Cerebellar cortex (tissue), 1 donor: ENCODE results near the gene BYSL.
"Not testable (repeated sequence)": the region's sequence is repeated elsewhere in the genome, so short reads cannot be mapped to it uniquely, and the experiment has no call there.

ENCODE experiments used
- DNase-seq: peaks from one replicate; pipeline ENCODE4 v3.0.0-alpha.2; 2015; ENCODE audit warnings: low spot score

BYSL gene

DNA sequence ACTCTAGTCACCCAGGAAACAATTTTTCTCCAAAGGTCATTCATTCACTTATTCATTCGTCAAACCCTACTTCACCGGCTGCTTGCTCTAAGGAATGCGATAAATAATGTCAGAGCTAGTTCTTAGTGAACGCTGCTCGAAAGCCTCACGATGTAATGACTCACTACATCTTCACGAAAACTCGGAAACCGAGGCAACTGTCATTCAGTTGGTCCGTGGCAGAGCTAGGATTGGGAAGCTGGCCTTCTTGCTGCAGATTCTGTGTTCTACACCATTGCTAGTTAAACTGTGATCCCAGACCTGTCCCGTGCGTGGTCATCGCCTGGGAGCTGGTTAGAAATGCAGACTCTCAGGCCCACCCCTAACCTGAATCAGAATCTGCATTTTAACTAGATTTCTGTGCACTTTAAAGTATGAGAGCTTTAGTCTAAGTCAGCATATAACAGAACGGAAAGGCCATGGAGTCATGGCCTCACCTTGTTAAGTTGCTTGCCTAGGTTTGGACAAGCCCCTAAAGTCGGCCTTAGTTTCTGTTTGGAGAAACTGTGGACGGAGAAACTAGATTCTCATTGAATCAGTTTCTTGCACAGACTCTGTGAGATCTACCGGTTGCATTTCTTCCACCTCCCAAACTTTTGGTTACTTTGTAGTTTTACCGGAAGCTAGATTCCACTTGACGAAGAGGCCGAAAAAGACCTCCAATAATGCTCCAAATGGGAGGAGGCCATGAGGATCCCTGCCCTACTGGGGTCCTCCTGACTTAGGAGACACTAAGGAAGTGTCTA lies 21.0 kb downstream of the BYSL start:
- no peak for DNase-seq

DNA sequence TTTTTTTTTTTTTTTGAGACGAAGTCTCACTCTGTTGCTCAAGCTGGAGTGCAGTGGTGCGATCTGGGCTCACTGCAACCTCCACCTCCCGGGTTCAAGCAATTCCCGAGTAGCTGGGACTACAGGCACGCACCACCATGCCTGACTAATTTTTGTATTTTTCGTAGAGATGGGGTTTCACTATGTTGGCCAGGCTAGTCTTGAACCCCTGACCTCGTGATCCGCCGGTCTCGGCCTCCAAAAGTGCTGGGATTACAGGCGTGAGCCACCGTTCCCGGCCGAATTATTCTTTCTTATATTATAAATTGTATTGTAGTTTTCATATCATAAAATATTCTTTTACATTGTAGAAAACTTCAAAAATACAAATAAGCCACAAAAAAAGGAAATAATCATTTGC lies 21.6 kb downstream of the BYSL start:
- not testable (repeated sequence) for DNase-seq

DNA sequence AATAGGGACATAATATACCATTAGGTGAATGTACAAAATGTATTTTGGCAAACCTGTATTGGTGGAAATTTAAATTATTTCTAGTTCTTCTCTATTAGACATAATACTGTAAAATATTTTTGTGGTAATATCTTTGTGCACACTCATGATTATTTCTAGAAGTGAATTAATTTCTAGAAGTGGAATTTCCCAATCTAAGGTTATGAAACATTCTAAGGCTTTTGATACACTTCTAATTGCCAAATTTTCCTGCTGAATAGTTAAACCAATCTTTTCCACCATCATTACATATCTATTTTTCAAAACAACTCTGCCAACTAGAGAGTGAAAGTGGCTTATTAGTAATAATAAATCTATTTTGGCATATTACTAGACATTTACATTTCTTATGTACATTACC lies 22.2 kb downstream of the BYSL start:
- DNase-seq, result no peak

DNA sequence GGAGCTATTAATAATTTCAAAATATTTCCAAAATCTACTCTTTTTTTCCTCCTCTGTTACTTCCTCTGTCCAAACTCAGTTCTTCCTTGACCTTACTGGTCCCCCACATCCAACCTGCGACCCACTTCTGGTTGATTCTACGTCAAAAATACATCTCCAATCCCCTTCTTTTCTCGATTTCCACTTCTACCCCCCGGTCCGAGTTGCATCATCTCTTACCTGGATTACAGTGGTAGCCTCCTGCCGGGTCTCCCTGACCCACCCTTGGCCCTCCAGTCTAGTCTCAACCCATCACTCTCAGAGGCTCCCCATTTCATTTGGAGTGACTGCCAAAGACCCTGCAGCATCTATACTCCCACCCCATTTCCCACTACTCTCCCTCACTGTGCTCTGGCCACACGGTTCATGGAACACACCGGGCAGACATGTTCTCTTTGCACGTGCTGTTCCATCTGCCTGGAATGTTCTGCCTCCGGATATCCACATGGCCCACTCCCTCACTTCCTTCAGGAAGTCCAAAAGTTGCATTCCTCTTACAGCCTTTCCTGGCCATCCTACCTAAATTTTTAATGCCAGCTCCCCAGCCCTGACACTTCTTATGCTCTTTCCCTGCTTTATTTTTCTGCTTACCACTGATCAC lies 26.4 kb downstream of the BYSL start:
- DNase-seq, result no peak

DNA sequence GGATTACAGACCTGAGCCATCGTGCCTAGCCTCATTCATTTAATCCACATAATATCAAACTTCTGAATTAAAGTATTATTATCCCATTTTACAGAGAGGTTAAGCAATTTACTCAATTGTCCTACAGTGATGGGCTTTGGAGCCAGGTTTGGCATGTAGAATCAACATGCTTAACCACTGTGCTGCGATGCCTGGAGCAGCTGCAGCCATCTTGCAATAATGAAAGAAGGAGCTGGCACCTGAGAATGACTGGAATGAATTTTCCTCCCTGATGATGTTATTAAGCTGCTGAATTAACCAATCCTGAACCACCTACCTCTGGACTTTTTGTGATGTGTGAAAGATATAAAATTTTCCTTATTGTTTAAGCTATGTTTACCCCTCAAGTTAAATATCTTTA lies 33.4 kb downstream of the BYSL start:
- DNase-seq, result no peak

DNA sequence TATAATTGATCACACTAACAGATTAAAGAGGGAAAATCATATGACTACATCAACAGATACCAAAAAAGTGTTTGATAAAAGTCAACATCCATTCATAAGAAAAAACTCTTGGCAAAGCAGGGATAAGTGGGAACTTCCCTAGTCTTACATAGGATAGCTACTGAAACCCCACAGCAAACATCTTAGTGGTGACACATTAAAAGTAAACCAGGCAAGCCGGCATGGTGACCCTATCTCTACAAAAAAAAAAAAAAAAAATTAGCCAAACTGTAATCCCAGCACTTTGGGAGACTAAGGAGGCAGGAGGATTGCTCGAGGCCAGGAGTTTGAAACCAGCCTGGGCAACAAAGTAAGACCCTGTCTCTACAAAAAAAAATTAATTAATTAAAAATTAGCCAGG lies 34.1 kb downstream of the BYSL start:
- no peak for DNase-seq

DNA sequence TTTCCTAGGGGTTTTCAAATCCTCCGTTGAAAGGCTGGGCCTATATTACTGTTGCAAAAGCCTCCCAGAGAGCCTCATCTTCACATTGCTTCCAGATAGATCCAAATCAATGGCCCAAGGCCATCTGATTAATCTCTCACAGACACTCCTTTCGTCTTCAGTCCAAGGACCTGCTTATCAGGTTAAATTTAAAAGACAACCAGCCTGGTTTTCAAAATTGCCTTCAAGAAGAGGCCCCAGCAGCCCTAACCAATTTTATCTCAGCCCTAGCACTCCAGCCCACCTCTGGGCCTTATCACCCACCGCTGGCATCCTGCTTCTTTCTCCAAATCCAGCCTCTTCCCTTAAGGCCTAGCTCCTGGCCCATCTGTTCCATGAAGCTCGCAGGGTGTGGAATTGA lies 35.8 kb downstream of the BYSL start:
- no peak for DNase-seq

DNA sequence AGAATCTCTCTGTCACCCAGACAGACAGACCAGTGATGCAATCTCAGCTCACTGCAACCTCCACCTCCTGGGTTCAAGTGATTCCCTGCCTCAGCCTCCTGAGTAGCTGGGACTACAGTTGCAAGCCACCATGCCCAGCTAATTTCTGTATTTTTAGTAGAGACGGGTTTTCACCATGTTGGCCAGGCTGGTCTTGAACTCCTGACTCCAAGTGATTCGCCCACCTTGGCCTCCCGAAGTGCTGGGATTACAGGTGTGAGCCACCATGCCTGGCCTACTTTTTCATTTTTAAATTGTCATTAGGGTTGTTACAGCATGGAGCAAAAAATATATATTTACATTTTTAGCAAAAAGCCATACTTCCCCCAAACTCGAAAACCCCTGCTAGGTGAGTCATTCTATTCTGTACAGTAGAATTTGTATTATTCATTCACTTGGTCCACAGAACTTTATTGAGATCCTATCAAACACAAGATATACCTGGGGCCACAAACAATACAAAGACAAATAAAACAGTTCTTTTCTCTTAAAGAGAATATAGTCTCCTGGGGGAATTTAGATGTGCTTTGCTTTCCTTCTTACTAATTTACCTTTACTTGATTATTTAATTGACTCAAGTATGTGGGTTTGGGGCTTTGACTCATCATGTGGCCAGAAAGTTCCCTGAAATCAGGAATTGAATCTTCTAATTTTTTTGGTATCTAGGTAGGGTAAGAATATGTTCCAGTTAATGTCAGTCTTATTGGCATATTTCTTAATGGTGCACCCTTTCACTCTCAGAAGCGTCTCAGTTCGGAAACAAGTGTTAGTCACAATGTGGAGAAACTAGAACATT lies 36.9 kb downstream of the BYSL start:
- DNase-seq, result no peak

DNA sequence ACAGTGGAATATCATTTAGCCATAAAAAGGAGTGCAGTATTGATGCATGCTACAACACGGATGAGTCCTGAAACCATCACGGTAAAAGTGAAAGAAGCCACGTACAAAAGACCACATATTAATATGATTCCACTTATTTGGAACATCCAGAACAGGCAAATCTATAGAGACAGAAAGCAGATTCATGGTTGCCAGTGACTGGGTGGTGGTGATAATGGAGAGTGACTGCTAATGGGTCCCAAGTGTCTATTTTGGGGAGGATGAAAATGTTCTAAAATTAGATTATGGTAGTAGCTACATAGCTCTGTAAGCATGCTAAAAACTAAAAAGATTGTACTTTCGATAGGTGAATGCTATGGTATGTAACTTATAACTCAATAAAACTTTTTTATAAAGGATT lies 38.7 kb downstream of the BYSL start:
- DNase-seq, result no peak

DNA sequence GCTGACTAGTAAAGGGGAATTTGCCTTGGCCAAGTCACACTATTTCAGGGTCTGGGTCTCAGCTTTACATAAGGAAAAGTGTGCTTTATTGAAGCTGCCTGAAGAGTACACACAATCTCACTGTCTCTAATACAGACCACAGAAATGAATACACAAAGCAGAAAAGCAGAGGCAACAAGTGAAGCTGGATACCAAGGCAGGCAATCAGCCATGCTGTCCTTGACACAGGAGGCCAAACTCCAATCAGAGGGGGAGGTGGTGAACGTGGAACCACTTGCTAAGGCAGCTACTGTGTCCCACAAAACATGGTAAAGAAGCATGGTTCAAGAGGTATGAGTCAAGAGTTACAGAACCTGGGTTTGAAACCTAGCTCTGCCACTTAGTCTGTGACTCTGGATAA lies 42.1 kb downstream of the BYSL start:
- DNase-seq, result no peak

DNA sequence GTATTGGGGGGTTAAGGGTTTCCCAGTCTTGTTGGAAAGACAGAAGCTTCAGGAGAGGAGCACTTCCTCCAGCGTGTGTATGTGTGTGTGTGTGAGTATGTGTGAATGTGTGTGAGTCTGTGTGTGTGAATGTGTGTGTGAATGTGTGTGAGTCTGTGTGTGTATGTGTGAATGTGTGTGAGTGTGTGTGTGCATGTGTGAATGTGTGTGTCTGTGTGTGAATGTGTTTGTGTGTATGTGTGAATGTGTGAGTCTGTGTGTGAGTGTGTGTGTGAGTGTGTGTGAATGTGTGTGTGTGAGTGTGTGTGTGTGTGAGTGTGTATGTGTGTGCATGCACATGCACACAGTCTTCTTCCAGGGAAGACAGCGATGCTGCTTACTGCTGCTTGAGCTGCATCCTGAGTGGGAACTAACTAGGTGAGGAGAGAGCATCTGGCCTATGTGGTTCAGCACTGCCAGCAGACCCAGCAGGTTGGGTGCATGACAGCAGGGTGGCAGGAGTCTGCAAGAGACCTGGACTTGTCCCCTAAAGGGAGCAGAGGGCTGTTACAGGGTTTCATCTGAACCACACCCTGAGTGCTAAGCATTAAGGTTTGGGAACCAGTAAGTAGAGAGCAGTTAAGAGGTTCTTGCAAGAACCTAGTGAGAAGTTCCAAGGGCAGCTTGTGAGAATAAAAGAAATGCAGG lies 43.0 kb downstream of the BYSL start:
- no peak for DNase-seq

DNA sequence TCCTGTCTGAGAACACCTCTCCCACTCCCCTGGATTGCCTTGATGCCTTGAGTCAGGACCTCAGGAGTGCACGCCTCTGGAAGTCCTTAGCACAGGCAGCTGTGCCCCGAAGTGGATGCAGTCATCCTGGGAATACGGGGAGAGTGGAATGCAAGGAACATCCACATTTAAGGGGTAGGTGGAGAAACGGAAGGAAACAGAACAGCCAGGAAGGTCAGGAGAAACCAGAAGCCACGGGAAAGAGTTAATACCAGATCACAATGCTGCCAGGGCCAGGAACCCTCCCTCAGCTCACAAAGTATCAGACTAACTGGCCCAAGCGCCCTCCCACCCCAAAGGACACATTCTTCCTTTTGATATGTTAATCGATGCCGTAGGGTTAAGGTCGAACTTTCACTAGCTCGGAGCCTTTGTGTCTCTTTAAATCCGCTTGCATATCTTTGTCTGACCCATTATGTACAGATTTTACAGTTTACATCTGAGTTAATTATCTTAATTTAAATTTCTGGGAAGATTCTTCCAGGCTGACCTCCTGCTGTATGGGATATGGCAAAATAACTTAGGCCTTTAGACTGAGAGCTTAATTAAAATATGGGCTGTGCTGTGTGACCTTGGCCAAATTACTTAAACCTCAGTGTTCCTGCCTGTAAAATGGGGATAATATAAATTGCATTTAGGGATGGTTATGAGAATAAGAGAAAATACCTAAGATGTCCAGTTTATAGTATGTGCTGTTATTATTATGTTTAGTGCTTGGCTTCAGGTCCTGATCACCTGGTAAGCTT lies 44.3 kb downstream of the BYSL start:
- DNase-seq, result no peak

DNA sequence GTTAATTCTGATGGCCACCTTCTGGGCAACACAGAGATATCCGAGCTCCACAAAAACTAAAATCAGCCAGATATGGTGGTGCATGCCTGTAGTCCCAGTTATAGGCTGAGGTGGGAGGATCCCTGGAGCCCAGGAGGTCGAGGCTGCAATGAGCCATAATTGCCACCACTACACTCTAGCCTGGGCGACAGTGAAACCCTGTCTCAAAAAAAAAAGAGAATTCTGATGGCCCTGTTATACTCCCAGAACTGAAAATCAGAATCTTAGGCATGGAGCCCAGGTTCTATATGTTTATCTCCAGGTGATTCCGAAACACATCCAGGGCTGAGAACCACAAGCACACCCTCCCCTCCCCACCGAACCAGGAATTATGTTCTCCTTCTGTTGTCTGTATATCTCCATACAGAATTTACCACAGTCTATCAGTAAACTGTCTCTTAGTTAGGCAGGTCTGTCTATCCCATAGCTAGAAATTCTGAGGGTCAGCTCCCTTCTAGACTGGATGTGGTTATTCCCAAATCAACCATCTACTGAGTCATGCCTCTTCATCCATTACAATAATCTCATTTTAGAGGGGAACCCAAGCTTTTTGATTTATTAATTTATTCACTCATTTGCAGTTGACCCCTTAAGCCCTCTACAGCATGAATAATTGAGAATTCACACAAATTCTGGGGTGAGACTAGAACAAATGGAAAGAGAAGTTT lies 45.1 kb downstream of the BYSL start:
- DNase-seq, result no peak

DNA sequence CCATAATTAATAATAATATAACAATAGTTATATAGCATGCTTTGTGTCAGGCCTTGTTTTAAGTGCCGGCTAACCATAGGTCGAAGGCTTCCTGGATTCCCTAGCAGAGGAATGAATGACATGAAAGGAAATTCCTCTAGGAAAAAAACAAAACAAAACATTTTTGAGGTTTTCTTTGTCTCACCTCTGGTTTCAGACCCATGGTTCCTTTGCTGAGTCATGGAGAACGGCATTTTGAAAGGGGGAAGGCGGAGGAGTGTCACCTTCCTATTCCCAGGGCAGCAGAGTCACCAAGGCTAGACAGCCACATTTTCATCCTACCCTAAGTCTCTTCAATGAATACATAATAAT lies 45.6 kb downstream of the BYSL start:
- no peak for DNase-seq

DNA sequence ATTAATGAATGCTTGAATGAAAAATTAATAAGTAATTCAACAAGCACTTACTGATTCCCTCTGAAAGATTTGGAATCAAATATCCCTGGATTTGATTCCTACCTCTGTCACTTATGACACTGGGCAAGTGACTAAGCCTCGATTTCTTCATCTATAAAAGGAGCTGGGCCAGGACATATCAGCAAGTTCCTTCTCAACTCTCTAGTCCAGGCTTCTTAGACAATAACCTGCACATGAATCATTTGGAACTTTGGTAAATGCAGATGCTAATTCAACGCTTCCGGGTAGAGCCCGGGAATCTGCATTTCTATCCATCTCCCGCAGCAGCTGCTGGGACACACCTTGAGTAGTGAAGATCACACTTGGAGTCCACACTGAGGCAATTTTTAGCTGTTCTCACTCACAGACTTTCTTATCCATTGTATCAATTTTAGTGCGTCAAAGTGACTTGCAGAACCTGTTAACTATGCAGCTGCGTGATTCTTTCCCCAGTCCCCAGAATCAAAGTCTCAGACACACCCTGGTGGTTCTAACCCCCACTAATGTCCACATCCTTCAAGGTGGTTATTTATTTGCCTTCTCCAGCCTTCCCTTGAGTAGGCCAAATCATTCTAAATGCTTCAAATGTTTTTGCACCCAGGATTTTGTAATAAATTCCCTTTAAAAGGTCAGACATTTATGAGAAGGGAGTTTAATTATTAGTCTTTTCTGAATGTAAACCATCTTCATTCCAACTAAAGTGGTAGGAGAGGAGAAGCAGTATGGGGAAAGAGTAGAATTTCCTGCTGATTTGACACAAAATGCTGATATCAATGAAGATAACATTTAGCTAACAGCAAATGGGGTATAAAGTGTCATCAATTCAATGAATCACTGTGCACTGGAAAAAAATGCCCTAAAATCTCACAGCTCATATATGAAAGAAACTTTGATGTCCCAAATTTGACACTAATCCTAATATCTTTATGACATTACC lies 46.3 kb downstream of the BYSL start:
- no peak for DNase-seq

DNA sequence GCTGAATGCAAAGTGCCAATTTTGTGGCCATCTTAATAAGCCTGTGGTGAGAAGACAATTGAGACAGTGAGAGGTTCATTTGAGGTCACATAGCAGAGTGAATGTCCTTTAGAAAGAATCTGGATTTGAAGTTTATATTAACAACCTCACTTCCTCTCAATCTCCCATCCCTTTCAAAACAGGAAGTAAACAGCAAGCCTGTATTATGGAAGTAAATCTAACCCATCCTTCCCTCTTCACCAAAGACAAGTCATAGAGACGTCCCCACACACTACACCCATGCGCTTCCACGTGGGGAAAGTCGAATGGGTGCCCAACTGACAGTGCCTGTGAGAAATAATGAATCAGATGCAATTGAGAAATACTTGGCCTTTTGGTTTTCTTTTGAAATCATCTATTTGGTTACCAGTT lies 49.1 kb downstream of the BYSL start:
- no peak for DNase-seq

DNA sequence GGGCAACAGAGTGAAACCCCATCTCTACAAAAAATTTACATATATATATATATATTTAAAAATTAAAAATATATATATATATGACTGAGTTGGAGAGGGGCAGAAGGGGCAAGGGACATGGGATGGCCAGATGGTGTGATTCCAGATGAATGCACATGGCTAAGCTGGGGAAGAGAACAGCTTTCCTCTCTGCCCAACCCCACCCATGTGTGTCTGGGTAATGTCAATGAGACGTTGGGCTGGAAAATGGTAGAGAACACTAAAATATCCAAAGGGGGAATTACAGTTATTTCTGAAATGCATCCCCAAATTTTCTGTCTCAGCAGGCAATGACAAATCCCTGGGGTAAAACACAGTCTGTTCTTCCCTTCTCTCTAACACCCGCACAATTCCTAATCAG lies 51.5 kb downstream of the BYSL start:
- DNase-seq, result no peak

DNA sequence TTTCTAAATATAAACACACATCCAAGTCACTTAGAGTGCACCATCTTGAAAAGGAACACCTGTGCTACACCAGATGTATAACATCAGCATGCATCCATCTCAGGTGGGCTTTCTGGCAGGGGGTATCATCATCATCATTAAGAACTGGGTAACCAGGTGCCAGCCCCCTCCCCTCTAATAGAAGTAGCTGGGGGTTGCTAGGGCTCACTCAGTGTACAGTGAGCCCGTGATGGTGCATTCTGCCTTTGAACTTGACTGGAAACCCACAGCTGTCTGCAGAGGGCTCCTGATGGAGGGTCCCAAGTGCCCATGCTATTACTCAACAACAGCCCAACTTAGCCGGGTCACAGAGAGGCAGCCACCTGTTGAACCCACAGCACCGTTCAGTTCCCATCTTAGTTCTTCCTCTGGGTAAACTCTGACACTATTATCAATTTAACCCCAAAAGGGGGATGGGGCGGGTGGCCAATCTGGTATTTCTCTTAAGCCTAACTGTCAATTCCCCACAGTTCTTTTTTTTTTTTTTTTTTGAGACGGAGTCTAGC lies 53.1 kb downstream of the BYSL start:
- DNase-seq, result no peak

DNA sequence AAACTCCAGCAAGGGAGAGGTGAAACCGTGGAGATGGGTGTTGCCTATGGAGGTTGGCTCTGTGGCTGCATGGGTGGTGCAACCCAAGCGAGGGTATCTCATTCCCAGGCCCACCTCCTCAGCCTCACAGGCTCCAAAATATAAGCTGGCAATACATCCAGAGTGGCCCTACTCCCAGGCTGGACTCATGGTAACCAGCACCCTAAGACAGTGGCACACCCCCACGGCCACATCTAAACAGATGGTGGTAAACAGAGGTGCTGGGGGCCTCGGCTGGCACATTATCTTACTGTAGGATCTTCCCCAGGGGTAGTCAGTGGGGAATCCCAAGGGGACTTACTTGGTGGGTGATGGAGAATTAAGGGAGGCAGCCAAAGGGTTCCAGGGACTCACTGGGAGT lies 54.0 kb downstream of the BYSL start:
- no peak for DNase-seq
